Endodermal cell (in vitro differentiated cells): ENCODE measurements around the gene TUBB2A. TPM values are rescaled to one million over a fixed set of nuclear protein-coding genes. Genes with fewer than 3 reads are reported as not detected.
A peak's percentile ranks its signal among the peaks of the same experiment; 100 is the strongest.

Experiments used
- DNase-seq: peaks from one replicate; pipeline ENCODE4 v3.0.0-alpha.2; 2017
- H3K27ac ChIP-seq: 2 replicates; pipeline ENCODE4 v1.5.1; 2013; ENCODE audit warnings: mild to moderate bottlenecking, low read depth, low read length, moderate library complexity
- H3K27me3 ChIP-seq: 2 replicates; pipeline ENCODE4 v1.6.1; 2013; ENCODE audit warnings: mild to moderate bottlenecking, low read length, moderate library complexity; ENCODE audit not compliant: insufficient read depth, control insufficient read depth, poor library complexity, severe bottlenecking
- H3K36me3 ChIP-seq: 2 replicates; pipeline ENCODE4 v1.7.0; 2013; ENCODE audit warnings: mild to moderate bottlenecking, low read length, moderate library complexity; ENCODE audit not compliant: control insufficient read depth, insufficient read depth
- H3K4me1 ChIP-seq: one replicate; pipeline ENCODE4 v1.7.0; 2013; ENCODE audit warnings: low read length; ENCODE audit not compliant: control insufficient read depth, insufficient read depth
- H3K4me3 ChIP-seq: 2 replicates; pipeline ENCODE4 v1.5.1; 2013; ENCODE audit warnings: mild to moderate bottlenecking, low read length, moderate library complexity
- H3K9ac ChIP-seq: 2 replicates; pipeline ENCODE4 v1.6.1; 2013; ENCODE audit warnings: mild to moderate bottlenecking, low read length, moderate library complexity; ENCODE audit not compliant: poor library complexity, severe bottlenecking; ENCODE audit errors: extremely low read depth
- H3K9me3 ChIP-seq: 2 replicates; pipeline ENCODE4 v1.6.1; 2013; ENCODE audit warnings: mild to moderate bottlenecking, low read length, moderate library complexity; ENCODE audit not compliant: control insufficient read depth
- H3K27ac Mint-ChIP-seq: 2 replicates; pipeline ENCODE4 v1.8.0; 2020; ENCODE audit warnings: mixed read lengths
- H3K27me3 Mint-ChIP-seq: 2 replicates; pipeline ENCODE4 v1.8.0; 2021; ENCODE audit warnings: mild to moderate bottlenecking, mixed read lengths; ENCODE audit not compliant: insufficient read depth
- H3K36me3 Mint-ChIP-seq: 2 replicates; pipeline ENCODE4 v1.8.0; 2020; ENCODE audit warnings: low read depth, mixed read lengths
- H3K4me1 Mint-ChIP-seq: 2 replicates; pipeline ENCODE4 v1.8.0; 2020; ENCODE audit warnings: mixed read lengths
- H3K4me3 Mint-ChIP-seq: 2 replicates; pipeline ENCODE4 v1.8.0; 2020; ENCODE audit warnings: mild to moderate bottlenecking, moderate library complexity, mixed read lengths
- H3K9me3 Mint-ChIP-seq: 2 replicates; pipeline ENCODE4 v1.8.0; 2020; ENCODE audit warnings: mild to moderate bottlenecking, mixed read lengths
- WGBS, 2 experiments: methylation state at CpG; one replicate each; pipeline versions ENCODE4 v1.1.5 to v1.1.7; 2013; ENCODE audit warnings: missing lambda C conversion rate in 2 of 2, mixed read lengths in 1 of 2; ENCODE audit not compliant: insufficient coverage in 1 of 2, insufficient read length in 1 of 2; 5-methylcytosine and 5-hydroxymethylcytosine counted together
- total RNA-seq, 2 donors: library from RNA; stranded (reverse); fragmentation: NEBNext Ultra II Directional in 1 of 2; extraction: Animal tissue kit (Norgen Biotek cat#: 25700) in 1 of 2; gene quantifications; 2 replicates in 1 of 2; 3 replicates in 1 of 2; pipeline ENCODE4 v1.2.1, GENCODE V29; 2021
- TF ChIP-seq, protein P1 (sequence below): fragments of 200-600 bp; sonication (generic); conservative IDR thresholded peaks from 2 replicates; pipeline ENCODE4 v1.5.0; 2021; ENCODE audit warnings: antibody characterized with exemption, mild to moderate bottlenecking

The TUBB2A gene
- total RNA-seq, 2 donors from 2014 or later = 262 to 297 TPM

DNA sequence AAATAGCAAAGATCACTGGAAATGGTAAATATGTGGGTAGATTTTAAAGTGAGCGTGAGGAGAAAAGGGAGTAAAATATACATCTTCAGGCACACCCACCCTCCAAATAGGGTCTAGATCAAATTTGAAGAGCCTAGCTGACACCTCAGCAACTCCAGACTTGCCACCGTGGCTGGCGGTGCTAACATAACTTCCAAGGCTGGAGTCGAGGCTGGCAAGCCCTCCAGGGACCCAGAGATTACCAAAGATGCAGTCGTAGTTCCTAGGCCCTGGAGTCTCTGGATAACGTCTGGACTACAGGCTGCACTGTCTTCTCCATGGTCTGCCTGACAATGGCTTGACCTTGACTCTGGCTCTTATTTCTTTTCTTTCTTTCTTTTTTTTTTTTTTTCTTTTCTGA, 47.6 kb upstream of the TUBB2A start:
- H3K4me1 ChIP-seq = peaks cover 6% of the 10 kb centered on the region
- H3K9me3 ChIP-seq = no peaks in the 10 kb centered on the region
- Mint-ChIP-seq H3K4me3 (no peak overlapping the region), H3K27me3 (no peaks in the 10 kb centered on the region), H3K36me3 (no peaks in the 10 kb centered on the region), H3K27ac (no peak overlapping the region), H3K9me3 (no peaks in the 10 kb centered on the region), H3K4me1 (peaks cover 28% of the 10 kb centered on the region)
- WGBS, 2 experiments = 92 to 95% methylated on average over 2 to 6 of the region's 6 CpGs
- H3K36me3 ChIP-seq = no peaks in the 10 kb centered on the region
- no peak overlapping the region for H3K4me3 ChIP-seq
- no peaks in the 10 kb centered on the region for H3K27me3 ChIP-seq
- DNase-seq = peak; percentile 25
- TF ChIP-seq, protein P1, sequence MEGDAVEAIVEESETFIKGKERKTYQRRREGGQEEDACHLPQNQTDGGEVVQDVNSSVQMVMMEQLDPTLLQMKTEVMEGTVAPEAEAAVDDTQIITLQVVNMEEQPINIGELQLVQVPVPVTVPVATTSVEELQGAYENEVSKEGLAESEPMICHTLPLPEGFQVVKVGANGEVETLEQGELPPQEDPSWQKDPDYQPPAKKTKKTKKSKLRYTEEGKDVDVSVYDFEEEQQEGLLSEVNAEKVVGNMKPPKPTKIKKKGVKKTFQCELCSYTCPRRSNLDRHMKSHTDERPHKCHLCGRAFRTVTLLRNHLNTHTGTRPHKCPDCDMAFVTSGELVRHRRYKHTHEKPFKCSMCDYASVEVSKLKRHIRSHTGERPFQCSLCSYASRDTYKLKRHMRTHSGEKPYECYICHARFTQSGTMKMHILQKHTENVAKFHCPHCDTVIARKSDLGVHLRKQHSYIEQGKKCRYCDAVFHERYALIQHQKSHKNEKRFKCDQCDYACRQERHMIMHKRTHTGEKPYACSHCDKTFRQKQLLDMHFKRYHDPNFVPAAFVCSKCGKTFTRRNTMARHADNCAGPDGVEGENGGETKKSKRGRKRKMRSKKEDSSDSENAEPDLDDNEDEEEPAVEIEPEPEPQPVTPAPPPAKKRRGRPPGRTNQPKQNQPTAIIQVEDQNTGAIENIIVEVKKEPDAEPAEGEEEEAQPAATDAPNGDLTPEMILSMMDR = no peak
- no peak overlapping the region for H3K9ac ChIP-seq
- no peak overlapping the region for H3K27ac ChIP-seq

- Mint-ChIP-seq H3K27me3 (no peaks in the 10 kb centered on the region), H3K4me3 (no peak overlapping the region)
- no peak overlapping the region for H3K9ac ChIP-seq
Observed at GRCh38 chr6:3202999-3203696, 45.8 kb upstream of the TUBB2A start.

GRCh38 chr6:3201388-3201787, 44.0 kb upstream of the TUBB2A start:
- H3K9ac ChIP-seq = no peak overlapping the region
- TF ChIP-seq, protein P1 = no peak
- Mint-ChIP-seq H3K4me3 (no peak overlapping the region), H3K4me1 (peaks cover 9% of the 10 kb centered on the region), H3K27me3 (no peaks in the 10 kb centered on the region), H3K9me3 (peaks cover 6% of the 10 kb centered on the region), H3K36me3 (no peaks in the 10 kb centered on the region), H3K27ac (no peak overlapping the region)
- no peaks in the 10 kb centered on the region for H3K4me1 ChIP-seq
- no peak for DNase-seq
- 76 to 80% methylated on average over 1 to 2 of the region's 2 CpGs for WGBS, 2 experiments
- H3K9me3 ChIP-seq = no peaks in the 10 kb centered on the region
- H3K36me3 ChIP-seq = no peaks in the 10 kb centered on the region
- H3K4me3 ChIP-seq = no peak overlapping the region
- no peak overlapping the region for H3K27ac ChIP-seq
- no peaks in the 10 kb centered on the region for H3K27me3 ChIP-seq

More at GRCh38 chr6:3202999-3203696, 45.8 kb upstream of the TUBB2A start:
- Histone ChIP-seq H3K4me3 (no peak overlapping the region), H3K27me3 (no peaks in the 10 kb centered on the region), H3K4me1 (no peaks in the 10 kb centered on the region), H3K36me3 (no peaks in the 10 kb centered on the region), H3K9me3 (no peaks in the 10 kb centered on the region), H3K27ac (no peak overlapping the region)
- Mint-ChIP-seq H3K36me3 (no peaks in the 10 kb centered on the region), H3K9me3 (peaks cover 6% of the 10 kb centered on the region), H3K27ac (no peak overlapping the region), H3K4me1 (peaks cover 10% of the 10 kb centered on the region)
- peak; percentile 33 for DNase-seq
- WGBS, 2 experiments = 89 to 92% methylated on average over 5 to 7 of the region's 7 CpGs
- TF ChIP-seq, protein P1 = no peak
